Esophagus muscularis mucosa (tissue), 4 donors: ENCODE measurements around the gene PIEZO1. TPM values are rescaled to one million over a fixed set of nuclear protein-coding genes. Genes with fewer than 3 reads are reported as not detected.
A peak's percentile ranks its signal among the peaks of the same experiment; 100 is the strongest.

Experiments used
- DNase-seq: peaks from one replicate; pipeline ENCODE4 v3.0.0-alpha.2; 2017; ENCODE audit errors: extremely low spot score
- H3K27ac ChIP-seq, 4 donors: fragments of 200-600 bp; sonication (generic); replicated peaks in 1 of 4; 1 replicate in 3 of 4; 2 replicates in 1 of 4; pipeline ENCODE4 v1.5.1; 2016 to 2019; ENCODE audit warnings: mild to moderate bottlenecking in 1 of 4
- H3K27me3 ChIP-seq, 4 donors: fragments of 200-600 bp; sonication (generic); one replicate each; pipeline versions ENCODE4 v1.5.1 to v1.6.0; 2016 to 2019
- H3K36me3 ChIP-seq, 4 donors: fragments of 200-600 bp; sonication (generic); one replicate each; pipeline ENCODE4 v1.5.1; 2016 to 2019
- H3K4me1 ChIP-seq, 4 donors: fragments of 200-600 bp; sonication (generic); one replicate each; pipeline ENCODE4 v1.5.1; 2016 to 2019
- H3K4me3 ChIP-seq, 4 donors: fragments of 200-600 bp; sonication (generic); 1 replicate in 2 of 4; 2 replicates in 2 of 4; pipeline ENCODE4 v1.5.1; 2016 to 2019; ENCODE audit warnings: mild to moderate bottlenecking in 4 of 4, moderate library complexity in 1 of 4
- H3K9me3 ChIP-seq, 4 donors: fragments of 200-600 bp; sonication (generic); 1 replicate in 3 of 4; 2 replicates in 1 of 4; pipeline ENCODE4 v1.5.1; 2016 to 2019
- CTCF ChIP-seq, 3 experiments: fragments of 200-600 bp in 2 of 3; fragments of 450-650 bp in 1 of 3; sonication (generic) in 2 of 3; IDR thresholded peaks; one replicate each; pipeline ENCODE4 v1.5.1; 2017 to 2019; ENCODE audit warnings: antibody characterized with exemption in 3 of 3, mild to moderate bottlenecking in 2 of 3, moderate library complexity in 1 of 3
- EP300 ChIP-seq: sonication (generic); formaldehyde crosslinking; IDR thresholded peaks from one replicate; pipeline ENCODE4 v1.6.1; 2017; ENCODE audit warnings: antibody characterized with exemption
- POLR2A ChIP-seq: fragments of 450-650 bp; IDR thresholded peaks from one replicate; pipeline ENCODE4 v1.6.1; 2017; ENCODE audit warnings: antibody characterized with exemption, moderate library complexity, mild to moderate bottlenecking, low read depth
- POLR2AphosphoS5 ChIP-seq, 2 donors: sonication (generic); formaldehyde crosslinking; IDR thresholded peaks; one replicate each; pipeline ENCODE4 v1.6.1; 2017; ENCODE audit warnings: antibody characterized with exemption in 2 of 2
- WGBS: methylation state at CpG from one replicate; pipeline ENCODE4 v1.1.5; 2018; 5-methylcytosine and 5-hydroxymethylcytosine counted together
- intact Hi-C: fragments of 100-400 bp; cut with DNase I; formaldehyde crosslinking; loops from one replicate; pipeline ENCODE4 v1.15.1; 2023
- total RNA-seq, 4 donors: library from RNA; depleted of rRNA; stranded (reverse); fragments of >200 nt; gene quantifications; one replicate each; pipeline versions ENCODE4 v1.1.0 to v1.2.1, GENCODE V29; 2016

The PIEZO1 gene
- total RNA-seq, 4 donors from 2014 or later, result 140 to 298 (median 182) TPM

- no peaks in the 10 kb centered on the region for H3K36me3 ChIP-seq
- DNase-seq, result no peak
- H3K27me3 ChIP-seq, result no peaks in the 10 kb centered on the region
- H3K4me3 ChIP-seq, result peak overlapping the region; percentile 9 to 22 (median 20)
- H3K27ac ChIP-seq, result peak overlapping the region; percentile 87 to 99 (median 98)
- H3K4me1 ChIP-seq, result peaks cover 69 to 98% (median 96%) of the 10 kb centered on the region in 4 donors
- WGBS, result 21% methylated on average over 3 of the region's 34 CpGs
- no peak for TF ChIP-seq EP300
- TF ChIP-seq POLR2AphosphoS5 (IDR thresholded peaks at IDR 0.05), result peak in 1 of 2 donors; percentile 15
- no peak for TF ChIP-seq CTCF (IDR thresholded peaks at IDR 0.05)
- intact Hi-C loops, result no loop called here
- no peaks in the 10 kb centered on the region for H3K9me3 ChIP-seq
Measured at GRCh38 chr16:88779406-88780141, 5.4 kb downstream of the PIEZO1 start.

GRCh38 chr16:88778541-88779065, 6.4 kb downstream of the PIEZO1 start:
- Histone ChIP-seq H3K4me1 (peaks cover 75 to 100% (median 100%) of the 10 kb centered on the region in 4 donors), H3K4me3 (no peak overlapping the region), H3K27ac (peak overlapping the region; percentile 87 to 99 (median 98)), H3K27me3 (no peaks in the 10 kb centered on the region), H3K9me3 (no peaks in the 10 kb centered on the region), H3K36me3 (no peaks in the 10 kb centered on the region)
- DNase-seq, result no peak
- intact Hi-C loops, result no loop called here
- 60% methylated on average over 25 of the region's 30 CpGs for WGBS
- TF ChIP-seq POLR2AphosphoS5 (IDR thresholded peaks at IDR 0.05), result no peak
- TF ChIP-seq EP300, result no peak
- TF ChIP-seq CTCF (IDR thresholded peaks at IDR 0.05), result no peak
- TF ChIP-seq POLR2A, result no peak

GRCh38 chr16:88778271-88778525, 6.8 kb downstream of the PIEZO1 start:
- WGBS, result 54% methylated on average over 7 of the region's 7 CpGs
- Histone ChIP-seq H3K36me3 (no peaks in the 10 kb centered on the region), H3K9me3 (no peaks in the 10 kb centered on the region), H3K27me3 (no peaks in the 10 kb centered on the region), H3K4me3 (no peak overlapping the region), H3K4me1 (peaks cover 78 to 100% (median 100%) of the 10 kb centered on the region in 4 donors), H3K27ac (peak overlapping the region; percentile 87 to 99 (median 98))
- no peak for DNase-seq
- no peak for TF ChIP-seq POLR2AphosphoS5 (IDR thresholded peaks at IDR 0.05)
- no peak for TF ChIP-seq CTCF (IDR thresholded peaks at IDR 0.05)
- no peak for TF ChIP-seq EP300
- TF ChIP-seq POLR2A, result no peak
- intact Hi-C loops, result no loop called here

DNA sequence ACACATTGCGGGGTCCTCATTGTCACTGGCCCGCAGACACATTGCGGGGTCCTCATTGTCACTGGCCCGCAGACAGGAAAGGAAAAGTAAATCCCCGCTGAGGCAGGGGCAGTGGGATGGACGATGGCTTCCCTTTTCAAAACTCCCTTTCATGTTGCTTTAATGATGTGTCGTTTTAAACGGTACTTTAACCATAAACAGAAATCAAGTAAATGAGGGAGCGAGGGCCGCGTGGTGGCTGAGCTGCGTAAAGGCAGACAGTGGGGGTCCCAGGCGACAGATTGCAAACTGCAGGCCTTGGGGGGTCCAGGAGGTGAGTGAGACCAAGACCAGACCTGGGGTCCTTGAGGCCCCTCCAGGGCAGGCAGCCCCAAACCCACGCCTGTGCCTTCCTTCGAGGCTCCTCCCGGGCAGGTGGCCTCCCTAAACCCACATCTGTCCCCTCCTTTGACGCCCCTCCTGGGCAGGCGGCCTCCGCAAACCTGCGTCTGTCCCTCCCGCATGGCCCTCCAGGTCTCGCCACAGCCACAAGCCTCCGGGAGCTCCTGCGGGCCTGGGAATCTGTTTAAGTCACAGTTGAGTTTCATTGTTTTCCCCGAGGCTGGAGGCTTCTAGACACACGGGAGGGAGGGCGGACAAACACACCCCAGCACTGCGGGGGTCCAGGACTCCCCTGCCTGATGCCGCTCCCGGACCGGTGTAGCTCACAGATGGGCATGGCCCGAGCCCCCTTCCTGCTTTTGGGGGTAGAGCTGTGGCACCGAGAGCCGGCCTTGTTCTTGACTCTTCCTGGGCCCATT, 7.3 kb downstream of the PIEZO1 start:
- Histone ChIP-seq H3K36me3 (no peaks in the 10 kb centered on the region), H3K4me1 (peaks cover 78 to 100% (median 100%) of the 10 kb centered on the region in 4 donors), H3K4me3 (no peak overlapping the region), H3K27ac (peak overlapping the region; percentile 87 to 99 (median 98)), H3K9me3 (no peaks in the 10 kb centered on the region), H3K27me3 (no peaks in the 10 kb centered on the region)
- no peak for TF ChIP-seq CTCF (IDR thresholded peaks at IDR 0.05)
- TF ChIP-seq POLR2AphosphoS5 (IDR thresholded peaks at IDR 0.05), result no peak
- no peak for TF ChIP-seq EP300
- intact Hi-C loops, result no loop called here
- no peak for DNase-seq
- 75% methylated on average over 32 of the region's 34 CpGs for WGBS
